Liver (tissue), 2 donors: ENCODE results near the gene DMRTB1.

Experiments used
- CTCF ChIP-seq: fragments of 150-350 bp; IDR thresholded peaks from 2 replicates; pipeline ENCODE4 v1.5.1; 2017; ENCODE audit warnings: improper control_type of control experiment, low read depth, low read length; ENCODE audit not compliant: missing input control
- FOXA1 ChIP-seq: IDR thresholded peaks from 2 replicates; pipeline ENCODE4 v1.6.1; 2016; ENCODE audit warnings: antibody characterized with exemption
- donor health status: healthy.

- no peak for TF ChIP-seq CTCF
- TF ChIP-seq FOXA1 = no peak
These were observed 45.7 kb downstream of the DMRTB1 start for GRCh38 chr1:53504901-53505300.
